GM12878 (cell line): Measurements from ENCODE around the gene CDH1. TPM values are rescaled to one million over a fixed set of nuclear protein-coding genes. Genes with fewer than 3 reads are reported as not detected.

Experiments used
- CBX5 ChIP-seq: sonication (generic); IDR thresholded peaks from 2 replicates; pipeline ENCODE4 v1.6.1; 2016; ENCODE audit warnings: low read depth, moderate library complexity, mild to moderate bottlenecking, inconsistent platforms
- CREM ChIP-seq: IDR thresholded peaks from 2 replicates; pipeline ENCODE4 v1.6.1; 2014; ENCODE audit warnings: antibody characterized with exemption, low read depth
- DPF2 ChIP-seq: fragments of 450-650 bp; IDR thresholded peaks from 2 replicates; pipeline ENCODE4 v1.6.1; 2017; ENCODE audit warnings: mild to moderate bottlenecking
- E2F8 ChIP-seq: fragments of 450-650 bp; IDR thresholded peaks from 2 replicates; pipeline ENCODE4 v1.6.1; 2018; ENCODE audit warnings: mild to moderate bottlenecking, low read depth, moderate library complexity; ENCODE audit not compliant: partially characterized antibody
- EGR1 ChIP-seq, 2 experiments: IDR thresholded peaks; 1 replicate in 1 of 2; 2 replicates in 1 of 2; pipeline ENCODE4 v1.6.1; 2011 to 2012; ENCODE audit warnings: low read depth in 2 of 2, low read length in 2 of 2, borderline replicate concordance in 1 of 2, mild to moderate bottlenecking in 1 of 2, moderate library complexity in 1 of 2
- EP300 ChIP-seq, 2 experiments: fragments of 150-350 bp in 1 of 2; IDR thresholded peaks; 2 replicates each; pipeline ENCODE4 v1.6.1; 2011 to 2012; ENCODE audit warnings: low read depth in 2 of 2, low read length in 2 of 2, borderline replicate concordance in 1 of 2, improper control_type of control experiment in 1 of 2, inconsistent platforms in 1 of 2; ENCODE audit not compliant: control insufficient read depth in 1 of 2
- FOXM1 ChIP-seq: IDR thresholded peaks from 2 replicates; pipeline ENCODE4 v1.6.1; 2012; ENCODE audit warnings: low read depth, mild to moderate bottlenecking, inconsistent platforms, low read length, moderate library complexity
- IRF4 ChIP-seq: IDR thresholded peaks from 2 replicates; pipeline ENCODE4 v1.6.1; 2011; ENCODE audit warnings: low read depth, low read length
- JUNB ChIP-seq: IDR thresholded peaks from 2 replicates; pipeline ENCODE4 v1.6.1; 2016; ENCODE audit warnings: antibody characterized with exemption, mild to moderate bottlenecking
- JUND ChIP-seq: IDR thresholded peaks from 2 replicates; pipeline ENCODE4 v1.6.1; 2012; ENCODE audit warnings: low read depth, mild to moderate bottlenecking, low read length, improper control_type of control experiment, moderate library complexity
- MEF2A ChIP-seq: IDR thresholded peaks from 2 replicates; pipeline ENCODE4 v1.6.1; 2011; ENCODE audit warnings: low read depth, mild to moderate bottlenecking, low read length, moderate library complexity; ENCODE audit not compliant: insufficient read depth
- PAX5 ChIP-seq: IDR thresholded peaks from 2 replicates; pipeline ENCODE4 v1.6.1; 2011; ENCODE audit warnings: low read depth, low read length, borderline replicate concordance
- PAX8 ChIP-seq: fragments of 450-650 bp; IDR thresholded peaks from 2 replicates; pipeline ENCODE4 v1.6.1; 2017; ENCODE audit warnings: mild to moderate bottlenecking, moderate library complexity
- RCOR1 ChIP-seq: conservative IDR thresholded peaks from 2 replicates; pipeline ENCODE4 v1.6.1; 2012; ENCODE audit warnings: low read depth, low read length, improper control_type of control experiment
- RUNX3 ChIP-seq: IDR thresholded peaks from 2 replicates; pipeline ENCODE4 v1.6.1; 2012; ENCODE audit warnings: low read length, inconsistent platforms
- SP1 ChIP-seq: IDR thresholded peaks from one replicate; pipeline ENCODE4 v1.6.1; 2011; ENCODE audit warnings: low read depth, low read length
- SPI1 ChIP-seq: IDR thresholded peaks from 2 replicates; pipeline ENCODE4 v1.6.1; 2011; ENCODE audit warnings: low read depth, mild to moderate bottlenecking, low read length, moderate library complexity, borderline replicate concordance; ENCODE audit not compliant: insufficient read depth
- TARDBP ChIP-seq: IDR thresholded peaks from 2 replicates; pipeline ENCODE4 v1.6.1; 2016; ENCODE audit warnings: borderline replicate concordance
- TCF12 ChIP-seq: IDR thresholded peaks from 2 replicates; pipeline ENCODE4 v1.6.1; 2011; ENCODE audit warnings: low read depth, mild to moderate bottlenecking, low read length
- TCF3 ChIP-seq: IDR thresholded peaks from 2 replicates; pipeline ENCODE4 v1.6.1; 2012; ENCODE audit warnings: low read depth, mild to moderate bottlenecking, low read length, borderline replicate concordance; ENCODE audit not compliant: insufficient read depth
- ZNF217 ChIP-seq: fragments of 450-650 bp; IDR thresholded peaks from 2 replicates; pipeline ENCODE4 v1.6.1; 2017; ENCODE audit warnings: antibody characterized with exemption, mild to moderate bottlenecking
- ZSCAN29 ChIP-seq: fragments of 450-650 bp; IDR thresholded peaks from 2 replicates; pipeline ENCODE4 v1.6.1; 2017; ENCODE audit warnings: mild to moderate bottlenecking, moderate library complexity
- polyA plus RNA-seq, 11 experiments: library from polyadenylated mRNA; depleted of rRNA in 4 of 11; unstranded in 6 of 11; stranded (reverse) in 5 of 11; fragments of >200 nt; fragmentation: Nextera tagmentation in 4 of 11; fragmentation: Illumina TruSeq in 1 of 11; extraction: Ambion mirVana in 4 of 11; extraction: Trizol in 1 of 11; gene quantifications; 1 replicate in 1 of 11; 2 replicates in 10 of 11; pipeline versions ENCODE4 v1.2.1 to v1.2.3, GENCODE V29; 2011 to 2016; ENCODE audit warnings: inconsistent platforms in 2 of 11, missing spikeins in 2 of 11, low read depth in 1 of 11
- total RNA-seq, 4 experiments: library from RNA; depleted of rRNA in 3 of 4; stranded (reverse); fragments of >200 nt in 3 of 4; fragmentation: Illumina TruSeq in 1 of 4; extraction: Trizol in 1 of 4; gene quantifications; 2 replicates each; pipeline versions ENCODE4 v1.2.1 to v1.2.3, GENCODE V29; 2013 to 2021
- TF ChIP-seq, protein P1 (sequence below): IDR thresholded peaks from 2 replicates; pipeline ENCODE4 v1.6.1; 2011; ENCODE audit warnings: borderline replicate concordance, low read depth, mild to moderate bottlenecking, moderate library complexity, low read length; ENCODE audit not compliant: insufficient read depth, poor library complexity, severe bottlenecking
- TF ChIP-seq, protein P2 (sequence below): fragments of 450-650 bp; conservative IDR thresholded peaks from 2 replicates; pipeline ENCODE4 v1.6.1; 2017; ENCODE audit warnings: mild to moderate bottlenecking, moderate library complexity

The CDH1 gene
- total and polyA plus RNA-seq, 10 of the 15 experiments (the other 5 are each of a cell fraction or from before 2014, with no cell fraction given): 2.2 to 30.6 (median 17.7) TPM

DNA sequence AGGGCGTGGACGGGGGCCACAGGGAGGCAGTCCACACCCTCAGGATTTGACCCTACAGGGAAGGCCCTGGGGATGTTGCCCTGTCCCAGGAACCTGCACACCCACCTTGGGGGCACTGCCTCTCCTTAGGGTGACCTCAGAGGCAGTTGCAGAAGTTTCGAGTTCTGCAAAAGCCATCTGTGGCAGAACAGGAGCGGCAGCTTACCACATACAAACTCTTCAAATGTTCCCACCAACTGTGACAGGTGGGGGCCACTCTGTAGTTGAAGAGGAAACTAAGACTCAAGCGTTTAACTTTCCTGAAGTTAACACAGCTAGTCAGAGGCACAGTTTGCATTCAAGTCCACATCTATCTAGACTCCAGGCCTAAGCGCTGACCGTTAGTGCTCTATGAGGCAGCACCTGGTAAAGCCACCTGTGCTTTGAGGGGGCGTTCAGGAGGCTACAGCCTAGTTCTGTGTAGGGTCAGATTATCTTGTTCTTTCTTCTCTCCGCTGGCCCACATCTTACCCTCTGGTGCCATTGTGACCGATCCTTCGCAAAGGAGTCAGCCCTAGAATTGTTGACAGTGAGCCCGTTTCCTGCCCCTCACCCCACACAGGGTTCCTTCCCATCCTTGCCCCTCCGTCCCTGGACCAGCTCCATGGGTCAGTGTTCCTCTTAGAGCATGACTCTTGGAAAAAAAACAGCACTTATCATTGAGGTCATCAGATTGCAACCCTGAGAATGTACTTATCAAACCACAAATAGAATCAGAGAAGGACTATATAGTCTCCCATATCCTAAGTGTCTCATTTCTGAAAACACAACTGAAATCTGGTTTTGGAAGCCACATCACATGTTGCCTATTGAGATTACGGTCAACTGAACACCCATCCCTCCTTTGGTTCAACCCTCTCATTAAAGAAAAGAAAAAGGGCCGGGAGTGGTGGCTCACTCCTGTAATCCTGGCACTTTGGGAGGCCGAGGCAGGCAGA is 45.4 kb downstream of the CDH1 start (continued):
- TF ChIP-seq, protein P1, sequence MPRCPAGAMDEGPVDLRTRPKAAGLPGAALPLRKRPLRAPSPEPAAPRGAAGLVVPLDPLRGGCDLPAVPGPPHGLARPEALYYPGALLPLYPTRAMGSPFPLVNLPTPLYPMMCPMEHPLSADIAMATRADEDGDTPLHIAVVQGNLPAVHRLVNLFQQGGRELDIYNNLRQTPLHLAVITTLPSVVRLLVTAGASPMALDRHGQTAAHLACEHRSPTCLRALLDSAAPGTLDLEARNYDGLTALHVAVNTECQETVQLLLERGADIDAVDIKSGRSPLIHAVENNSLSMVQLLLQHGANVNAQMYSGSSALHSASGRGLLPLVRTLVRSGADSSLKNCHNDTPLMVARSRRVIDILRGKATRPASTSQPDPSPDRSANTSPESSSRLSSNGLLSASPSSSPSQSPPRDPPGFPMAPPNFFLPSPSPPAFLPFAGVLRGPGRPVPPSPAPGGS: peak; percentile 43
- TF ChIP-seq CREM (peak; percentile 18; the same call in 1 of the 2 replicates), ZSCAN29 (no peak), PAX8 (no peak), SPI1 (peak; percentile 62; the same call in 1 of the 2 replicates), CBX5 (peak; percentile 49; the same call in 1 of the 2 replicates), JUNB (peak; percentile 60), E2F8 (no peak), RCOR1 (no peak), FOXM1 (peak; percentile 39; the same call in 1 of the 2 replicates), EP300 (IDR thresholded peaks at IDR 0.05; ENCODE audit: borderline replicate concordance in 1 of 2, control insufficient read depth in 1 of 2, low read depth in 2 of 2, low read length in 2 of 2) (peak in 1 of 2 experiments; percentile 50; a peak in 1 of 4 replicates), SP1 (peak; percentile 22), PAX5 (peak; percentile 62; the same call in 1 of the 2 replicates), DPF2 (0 out of 2 replicates have a peak, but pooled peaks have one; percentile 32), JUND (no peak), MEF2A (0 out of 2 replicates have a peak, but pooled peaks have one; percentile 20), IRF4 (no peak), TCF12 (peak; percentile 82; the same call in 1 of the 2 replicates), TCF3 (peak; percentile 75; the same call in 1 of the 2 replicates), ZNF217 (no peak), TARDBP (no peak), EGR1 (IDR thresholded peaks at IDR 0.05; ENCODE audit: borderline replicate concordance in 1 of 2, low read depth in 2 of 2, low read length in 2 of 2) (peak in 1 of 2 experiments; percentile 46; a peak in 1 of 3 replicates), RUNX3 (peak; percentile 92)
- TF ChIP-seq, protein P2, sequence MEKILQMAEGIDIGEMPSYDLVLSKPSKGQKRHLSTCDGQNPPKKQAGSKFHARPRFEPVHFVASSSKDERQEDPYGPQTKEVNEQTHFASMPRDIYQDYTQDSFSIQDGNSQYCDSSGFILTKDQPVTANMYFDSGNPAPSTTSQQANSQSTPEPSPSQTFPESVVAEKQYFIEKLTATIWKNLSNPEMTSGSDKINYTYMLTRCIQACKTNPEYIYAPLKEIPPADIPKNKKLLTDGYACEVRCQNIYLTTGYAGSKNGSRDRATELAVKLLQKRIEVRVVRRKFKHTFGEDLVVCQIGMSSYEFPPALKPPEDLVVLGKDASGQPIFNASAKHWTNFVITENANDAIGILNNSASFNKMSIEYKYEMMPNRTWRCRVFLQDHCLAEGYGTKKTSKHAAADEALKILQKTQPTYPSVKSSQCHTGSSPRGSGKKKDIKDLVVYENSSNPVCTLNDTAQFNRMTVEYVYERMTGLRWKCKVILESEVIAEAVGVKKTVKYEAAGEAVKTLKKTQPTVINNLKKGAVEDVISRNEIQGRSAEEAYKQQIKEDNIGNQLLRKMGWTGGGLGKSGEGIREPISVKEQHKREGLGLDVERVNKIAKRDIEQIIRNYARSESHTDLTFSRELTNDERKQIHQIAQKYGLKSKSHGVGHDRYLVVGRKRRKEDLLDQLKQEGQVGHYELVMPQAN: no peak
